Cardiac septum (tissue), 1 donor: ENCODE measurements around the gene TLR9. TPM values are rescaled to one million over a fixed set of nuclear protein-coding genes. Genes with fewer than 3 reads are reported as not detected.

Source experiments
- DNase-seq: peaks from one replicate; pipeline ENCODE4 v3.0.0-alpha.2; 2020; ENCODE audit warnings: low spot score
- intact Hi-C: fragments of 100-400 bp; cut with DNase I; formaldehyde crosslinking; loops from one replicate; pipeline ENCODE4 v1.14.0; 2022
- total RNA-seq: library from RNA; stranded (reverse); fragmentation: NEBNext Ultra II Directional; extraction: Animal tissue kit (Norgen Biotek cat#: 25700); gene quantifications from one replicate; pipeline ENCODE4 v1.2.1, GENCODE V29; 2021
- donor health status: DM: no; HTN: no; CAD: no.

TLR9 gene
- total RNA-seq, 1 donor from 2014 or later: 0.16 TPM

GRCh38 chr3:52233968-52234367 lies 8.5 kb upstream of the TLR9 start:
- intact Hi-C loops: loop anchor here (2.0 kb wide), 1 partner anchor 45 kb away; the partner anchor contains the start of gene WDR82
- no peak for DNase-seq

GRCh38 chr3:52233108-52233591 lies 7.7 kb upstream of the TLR9 start:
- intact Hi-C loops: no loop called here
- no peak for DNase-seq

- intact Hi-C loops: no loop called here
- DNase-seq: no peak
Measured at GRCh38 chr3:52232279-52233107, 7.0 kb upstream of the TLR9 start.

DNA sequence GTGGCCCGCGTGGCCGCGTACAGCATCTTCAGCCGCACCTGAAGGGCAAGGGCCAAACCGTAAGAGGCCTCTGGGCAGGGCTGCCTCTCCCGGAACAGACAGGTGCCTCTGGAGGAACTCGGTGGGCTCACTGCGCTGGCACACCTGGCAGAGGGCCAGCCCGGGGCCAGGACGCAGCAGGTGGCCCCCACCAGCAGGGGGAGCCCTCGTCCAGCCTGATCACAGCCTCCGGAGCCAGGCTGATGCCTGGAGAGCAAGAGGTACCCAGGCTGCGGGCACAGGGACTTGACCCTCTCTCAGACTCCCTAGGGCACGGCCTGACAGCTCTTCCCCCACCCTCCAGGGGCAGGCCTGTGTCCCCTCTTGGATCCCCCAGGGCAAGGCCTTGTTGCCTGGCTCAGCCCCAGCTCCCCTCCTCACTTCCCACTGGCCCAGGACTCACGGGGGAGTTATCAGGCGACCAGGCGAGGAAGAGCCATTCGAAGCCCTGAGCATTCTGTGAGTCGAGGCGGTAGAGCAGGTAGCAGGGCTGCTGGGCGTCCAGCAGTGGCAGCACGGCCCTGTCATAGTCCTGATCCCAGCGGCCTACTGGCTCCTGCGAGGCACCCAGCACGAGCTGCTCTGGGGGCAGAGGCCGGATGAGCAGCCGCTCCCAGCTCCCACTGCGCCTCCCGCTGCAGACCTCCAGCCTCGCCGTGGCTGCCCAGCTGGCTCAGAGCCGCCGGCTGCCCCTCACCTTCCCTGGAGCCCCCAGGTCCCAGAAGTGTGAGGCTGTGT lies 6.2 kb upstream of the TLR9 start:
- intact Hi-C loops: loop anchor here (2.0 kb wide), 1 partner anchor 105 kb away; no protein-coding TSS in a partner anchor

GRCh38 chr3:52230889-52231499 lies 5.5 kb upstream of the TLR9 start:
- no peak for DNase-seq
- intact Hi-C loops: loop anchor here (2.0 kb wide), 1 partner anchor 106 kb away; no protein-coding TSS in a partner anchor

More for the DNA sequence above, 6.2 kb upstream of the TLR9 start:
- peak; percentile 92 for DNase-seq

DNA sequence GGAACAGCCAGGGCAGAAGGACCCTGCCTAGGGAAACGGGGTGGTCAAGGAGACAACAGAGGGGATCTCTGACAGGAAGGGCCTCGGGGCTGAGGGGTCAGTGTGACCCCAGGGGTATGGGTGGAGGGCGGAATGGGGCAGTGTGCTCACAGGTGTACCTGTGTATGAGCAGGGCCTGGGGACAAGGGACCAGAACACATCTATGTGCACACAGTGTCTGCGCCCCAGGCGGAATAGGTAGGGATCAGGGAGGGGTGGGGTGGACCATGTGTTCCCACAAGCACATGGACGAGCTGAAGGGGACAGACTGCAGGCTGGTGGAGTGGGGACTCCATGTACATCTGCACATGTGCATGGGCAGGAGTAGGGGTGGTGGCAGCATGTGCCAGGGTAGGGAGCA lies 5.0 kb upstream of the TLR9 start:
- intact Hi-C loops: loop anchor here (2.0 kb wide), 1 partner anchor 106 kb away; no protein-coding TSS in a partner anchor
- peak; percentile 74 for DNase-seq

- DNase-seq: no peak
Measured at GRCh38 chr3:52229656-52230055, 4.2 kb upstream of the TLR9 start.

GRCh38 chr3:52228751-52229291 lies 3.4 kb upstream of the TLR9 start:
- intact Hi-C loops: loop anchor here (5.0 kb wide), 1 partner anchor 218 kb away; the partner anchor contains the start of gene SEMA3G

More at GRCh38 chr3:52229656-52230055, 4.2 kb upstream of the TLR9 start:
- intact Hi-C loops: loop anchor here (2.0 to 5.0 kb wide), 2 partner anchors 107 to 218 kb away; partner anchors contain the start of gene SEMA3G

GRCh38 chr3:52228266-52228665 lies 2.8 kb upstream of the TLR9 start:
- intact Hi-C loops: loop anchor here (5.0 kb wide), 1 partner anchor 219 kb away; the partner anchor contains the start of gene SEMA3G
- DNase-seq: no peak

More at GRCh38 chr3:52228751-52229291, 3.4 kb upstream of the TLR9 start:
- DNase-seq: no peak

- DNase-seq: no peak
- intact Hi-C loops: loop anchor here (5.0 kb wide), 1 partner anchor 220 kb away; the partner anchor contains the start of gene SEMA3G
Measured at GRCh38 chr3:52227766-52228165, 2.3 kb upstream of the TLR9 start.

- intact Hi-C loops: loop anchor here (5.0 kb wide), 1 partner anchor 220 kb away; the partner anchor contains the start of gene SEMA3G
- no peak for DNase-seq
Measured at GRCh38 chr3:52227117-52227516, 1.7 kb upstream of the TLR9 start.

GRCh38 chr3:52226229-52226817 lies 878 bp upstream of the TLR9 start:
- no peak for DNase-seq
- intact Hi-C loops: loop anchor here (5.0 kb wide), 1 partner anchor 221 kb away; the partner anchor contains the start of gene SEMA3G

- intact Hi-C loops: no loop called here
- DNase-seq: peak; percentile 66
Measured at GRCh38 chr3:52223449-52224408, 1.7 kb downstream of the TLR9 start.

DNA sequence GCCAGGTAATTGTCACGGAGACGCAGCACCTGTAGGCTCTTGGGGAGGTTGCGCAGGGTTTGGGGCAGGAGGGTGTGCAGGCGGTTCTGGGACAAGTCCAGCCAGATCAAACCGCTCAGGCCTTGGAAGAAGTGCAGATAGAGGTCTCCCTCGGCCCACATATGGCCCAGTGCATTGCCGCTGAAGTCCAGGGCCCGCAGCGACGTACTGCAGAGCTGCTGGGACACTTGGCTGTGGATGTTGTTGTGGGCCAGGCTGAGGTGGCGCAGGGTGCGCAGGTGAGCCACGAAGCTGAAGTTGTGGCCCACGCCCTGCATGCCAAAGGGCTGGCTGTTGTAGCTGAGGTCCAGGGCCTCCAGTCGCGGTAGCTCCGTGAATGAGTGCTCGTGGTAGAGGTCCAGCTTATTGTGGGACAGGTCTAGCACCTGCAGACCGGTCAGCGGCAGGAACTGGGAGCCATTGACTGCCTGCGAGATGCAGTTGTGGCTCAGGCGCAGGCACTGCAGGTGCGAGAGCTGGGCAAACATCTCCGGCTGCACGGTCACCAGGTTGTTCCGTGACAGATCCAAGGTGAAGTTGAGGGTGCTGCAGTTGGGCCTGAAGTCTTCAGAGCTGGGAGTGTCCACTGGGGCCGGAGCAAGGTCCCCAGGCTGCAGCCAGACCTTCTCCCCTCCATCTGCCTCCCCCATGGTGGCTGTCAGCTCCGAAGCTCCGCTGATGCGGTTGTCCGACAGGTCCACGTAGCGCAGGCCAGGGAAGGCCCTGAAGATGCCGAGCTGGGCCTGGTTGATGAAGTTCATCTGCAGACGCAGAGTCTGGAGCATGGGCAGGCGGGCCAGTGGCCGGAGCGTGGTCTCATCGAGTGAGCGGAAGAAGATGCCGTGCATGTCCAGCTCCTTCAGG lies 2.9 kb downstream of the TLR9 start:
- intact Hi-C loops: no loop called here
- DNase-seq: peak; percentile 66

- intact Hi-C loops: no loop called here
- DNase-seq: no peak
Measured at GRCh38 chr3:52221563-52222318, 3.7 kb downstream of the TLR9 start.

GRCh38 chr3:52221141-52221562 lies 4.3 kb downstream of the TLR9 start:
- DNase-seq: no peak
- intact Hi-C loops: no loop called here
